ENCODE measurements around the gene SLC16A11.

- no peak for TF ChIP-seq POLR2AphosphoS5 (IDR thresholded peaks at IDR 0.05)
- TF ChIP-seq, protein P1, sequence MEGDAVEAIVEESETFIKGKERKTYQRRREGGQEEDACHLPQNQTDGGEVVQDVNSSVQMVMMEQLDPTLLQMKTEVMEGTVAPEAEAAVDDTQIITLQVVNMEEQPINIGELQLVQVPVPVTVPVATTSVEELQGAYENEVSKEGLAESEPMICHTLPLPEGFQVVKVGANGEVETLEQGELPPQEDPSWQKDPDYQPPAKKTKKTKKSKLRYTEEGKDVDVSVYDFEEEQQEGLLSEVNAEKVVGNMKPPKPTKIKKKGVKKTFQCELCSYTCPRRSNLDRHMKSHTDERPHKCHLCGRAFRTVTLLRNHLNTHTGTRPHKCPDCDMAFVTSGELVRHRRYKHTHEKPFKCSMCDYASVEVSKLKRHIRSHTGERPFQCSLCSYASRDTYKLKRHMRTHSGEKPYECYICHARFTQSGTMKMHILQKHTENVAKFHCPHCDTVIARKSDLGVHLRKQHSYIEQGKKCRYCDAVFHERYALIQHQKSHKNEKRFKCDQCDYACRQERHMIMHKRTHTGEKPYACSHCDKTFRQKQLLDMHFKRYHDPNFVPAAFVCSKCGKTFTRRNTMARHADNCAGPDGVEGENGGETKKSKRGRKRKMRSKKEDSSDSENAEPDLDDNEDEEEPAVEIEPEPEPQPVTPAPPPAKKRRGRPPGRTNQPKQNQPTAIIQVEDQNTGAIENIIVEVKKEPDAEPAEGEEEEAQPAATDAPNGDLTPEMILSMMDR (IDR thresholded peaks at IDR 0.05 in 8 of 11, conservative IDR thresholded peaks at IDR 0.05 in 3 of 11) = no peak
These were observed 32.0 kb downstream of the SLC16A11 start for GRCh38 chr17:7011942-7012254.
